IMR-90 (cell line): Measurements from ENCODE around the gene CASTOR1. TPM values are rescaled to one million over a fixed set of nuclear protein-coding genes. Genes with fewer than 3 reads are reported as not detected.
A peak's percentile ranks its signal among the peaks of the same experiment; 100 is the strongest.

Experiments used
- ATAC-seq: fragments of 200-7000 bp; cut with Tn5 transposase; 2 replicates; pipeline ENCODE4 v1.9.1; 2020; ENCODE audit warnings: low read depth, mild to moderate bottlenecking, moderate library complexity
- BruUV-seq: library from RNA; stranded (reverse); fragments of 400-500 nt; replicated peaks from 2 replicates; lab custom pipeline; 2021; lab: Mats Ljungman, UMichigan
- CTCF ChIA-PET: fragments of 300-600 bp; formaldehyde crosslinking; extraction: SDS; loops from one replicate; lab custom pipeline; 2021; ENCODE audit warnings: antibody characterized with exemption; lab: Yijun Ruan, JAX
- POLR2A ChIA-PET: fragments of 300-600 bp; sonication (Branson Sonifier 250); formaldehyde crosslinking; loops from one replicate; lab custom pipeline; 2022; ENCODE audit warnings: antibody characterized with exemption; ENCODE audit not compliant: unreplicated experiment; lab: Charles Lee
- DNase-seq: peaks from one replicate; pipeline ENCODE4 v3.0.0; 2013
- H2AFZ ChIP-seq: replicated peaks from 2 replicates; pipeline ENCODE3; 2013; ENCODE audit warnings: low read length, mild to moderate bottlenecking; ENCODE audit not compliant: poor library complexity
- H2AK5ac ChIP-seq: 2 replicates; pipeline ENCODE4 v1.6.1; 2013; ENCODE audit warnings: low read depth, low read length, inconsistent platforms
- H2AK9ac ChIP-seq: replicated peaks from 2 replicates; pipeline ENCODE3; 2013; ENCODE audit warnings: mild to moderate bottlenecking, low read depth, low read length, moderate library complexity; ENCODE audit not compliant: poor library complexity
- H2BK120ac ChIP-seq: 2 replicates; pipeline ENCODE4 v1.6.1; 2013; ENCODE audit warnings: low read depth, low read length, inconsistent platforms
- H2BK15ac ChIP-seq: 3 replicates; pipeline ENCODE4 v1.6.1; 2013; ENCODE audit warnings: low read depth, low read length, inconsistent platforms
- H2BK20ac ChIP-seq: 2 replicates; pipeline ENCODE4 v1.6.1; 2013; ENCODE audit warnings: low read depth, mild to moderate bottlenecking, inconsistent platforms, low read length, moderate library complexity
- H2BK5ac ChIP-seq: 2 replicates; pipeline ENCODE4 v1.6.1; 2013; ENCODE audit warnings: mild to moderate bottlenecking, low read depth, low read length, inconsistent platforms; ENCODE audit not compliant: poor library complexity, severe bottlenecking
- H3K14ac ChIP-seq: replicated peaks from 2 replicates; pipeline ENCODE4 v1.6.1; 2013; ENCODE audit warnings: low read depth, low read length, inconsistent platforms
- H3K18ac ChIP-seq: 2 replicates; pipeline ENCODE4 v1.6.1; 2013; ENCODE audit warnings: low read depth, low read length, control low read depth
- H3K23ac ChIP-seq: 2 replicates; pipeline ENCODE4 v1.6.1; 2013; ENCODE audit warnings: low read depth, low read length, inconsistent platforms
- H3K27ac ChIP-seq: 2 replicates; pipeline ENCODE4 v1.5.1; 2013; ENCODE audit warnings: mild to moderate bottlenecking, control low read depth, low read length; ENCODE audit not compliant: insufficient read depth
- H3K27me3 ChIP-seq: 2 replicates; pipeline ENCODE4 v1.6.1; 2013; ENCODE audit warnings: low read length; ENCODE audit not compliant: control insufficient read depth, insufficient read depth
- H3K36me3 ChIP-seq: 2 replicates; pipeline ENCODE4 v1.6.1; 2013; ENCODE audit warnings: low read length, mixed read lengths; ENCODE audit not compliant: control insufficient read depth, insufficient read depth
- H3K4ac ChIP-seq: 2 replicates; pipeline ENCODE4 v1.6.1; 2013; ENCODE audit warnings: low read depth, low read length, inconsistent platforms
- H3K4me1 ChIP-seq: 2 replicates; pipeline ENCODE4 v1.6.1; 2013; ENCODE audit warnings: low read length, mixed read lengths; ENCODE audit not compliant: control insufficient read depth, insufficient read depth
- H3K4me2 ChIP-seq: 2 replicates; pipeline ENCODE4 v1.6.1; 2013; ENCODE audit warnings: low read depth, mild to moderate bottlenecking, control low read depth, low read length, moderate library complexity
- H3K4me3 ChIP-seq: 2 replicates; pipeline ENCODE4 v1.5.1; 2013; ENCODE audit warnings: low read depth, mild to moderate bottlenecking, control low read depth, low read length, moderate library complexity; ENCODE audit not compliant: insufficient read depth
- H3K56ac ChIP-seq: 2 replicates; pipeline ENCODE4 v1.6.1; 2013; ENCODE audit warnings: low read length, inconsistent platforms; ENCODE audit not compliant: insufficient read depth; ENCODE audit errors: extremely low read depth
- H3K79me1 ChIP-seq, 2 experiments: 2 replicates each; pipeline ENCODE4 v1.6.1; 2013; ENCODE audit warnings: low read length in 2 of 2, inconsistent platforms in 1 of 2, low read depth in 1 of 2
- H3K9ac ChIP-seq: 2 replicates; pipeline ENCODE4 v1.6.1; 2013; ENCODE audit warnings: low read depth, low read length, control low read depth
- H3K9me1 ChIP-seq: 2 replicates; pipeline ENCODE4 v1.6.1; 2013; ENCODE audit warnings: low read length, inconsistent platforms; ENCODE audit not compliant: insufficient read depth
- H3K9me3 ChIP-seq: 2 replicates; pipeline ENCODE4 v1.6.1; 2013; ENCODE audit warnings: low read length; ENCODE audit not compliant: control insufficient read depth, insufficient read depth
- H4K20me1 ChIP-seq: 2 replicates; pipeline ENCODE4 v1.6.1; 2013; ENCODE audit warnings: low read length, inconsistent platforms; ENCODE audit not compliant: insufficient read depth
- H4K5ac ChIP-seq: 2 replicates; pipeline ENCODE4 v1.6.1; 2013; ENCODE audit warnings: mild to moderate bottlenecking, low read depth, low read length, control low read depth
- H4K8ac ChIP-seq, 2 experiments: 2 replicates each; pipeline ENCODE4 v1.6.1; 2013; ENCODE audit warnings: low read depth in 2 of 2, low read length in 2 of 2, control low read depth in 1 of 2, inconsistent platforms in 1 of 2
- H4K91ac ChIP-seq: 2 replicates; pipeline ENCODE4 v1.6.1; 2013; ENCODE audit warnings: low read depth, low read length, inconsistent platforms; ENCODE audit not compliant: insufficient read depth
- BHLHE40 ChIP-seq: fragments of 150-350 bp; IDR thresholded peaks from 2 replicates; pipeline ENCODE4 v1.6.1; 2016; ENCODE audit warnings: mild to moderate bottlenecking, low read depth, low read length
- CEBPB ChIP-seq: IDR thresholded peaks from 2 replicates; pipeline ENCODE4 v1.6.1; 2012; ENCODE audit warnings: low read depth, low read length, improper control_type of control experiment
- CHD1 ChIP-seq: IDR thresholded peaks from 2 replicates; pipeline ENCODE4 v1.6.1; 2012; ENCODE audit warnings: low read depth, low read length, improper control_type of control experiment
- MAFK ChIP-seq: IDR thresholded peaks from 2 replicates; pipeline ENCODE4 v1.6.1; 2012; ENCODE audit warnings: low read depth, low read length, improper control_type of control experiment
- MAZ ChIP-seq: IDR thresholded peaks from 2 replicates; pipeline ENCODE4 v1.6.1; 2012; ENCODE audit warnings: low read depth, mild to moderate bottlenecking, low read length, improper control_type of control experiment, moderate library complexity, borderline replicate concordance
- MXI1 ChIP-seq: IDR thresholded peaks from 2 replicates; pipeline ENCODE4 v1.6.1; 2012; ENCODE audit warnings: low read depth, mild to moderate bottlenecking, low read length, moderate library complexity, borderline replicate concordance
- POLR2A ChIP-seq: IDR thresholded peaks from 2 replicates; pipeline ENCODE4 v1.6.1; 2012; ENCODE audit warnings: mild to moderate bottlenecking, low read depth, low read length
- SMC3 ChIP-seq: fragments of 150-350 bp; IDR thresholded peaks from 2 replicates; pipeline ENCODE4 v1.6.1; 2016; ENCODE audit warnings: low read depth, mild to moderate bottlenecking, antibody characterized with exemption, low read length, moderate library complexity
- WGBS, 2 experiments: methylation state at CpG; one replicate each; pipeline versions ENCODE4 v1.1.5 to v1.1.7; 2013; ENCODE audit warnings: missing lambda C conversion rate in 2 of 2; ENCODE audit not compliant: insufficient read length in 1 of 2; ENCODE audit errors: extremely low coverage in 2 of 2; 5-methylcytosine and 5-hydroxymethylcytosine counted together
- dilution Hi-C: fragments of 300-500 bp; cut with HindIII; formaldehyde crosslinking; loops from one replicate; pipeline ENCODE4 v1.14.3; 2018; ENCODE audit warnings: low sequenced_read_pairs; ENCODE audit not compliant: unreplicated experiment
- in situ Hi-C: fragments of 300-500 bp; cut with MboI; formaldehyde crosslinking; loops from 3 replicates; pipeline ENCODE4 v1.14.3; 2019; ENCODE audit warnings: low sequenced_read_pairs, inconsistent platforms, mixed read lengths
- intact Hi-C: fragments of 100-400 bp; cut with micrococcal nuclease; formaldehyde crosslinking; loops from 2 replicates; pipeline ENCODE4 v1.10.0; 2022
- polyA plus RNA-seq, 3 experiments: library from polyadenylated mRNA; depleted of rRNA; stranded (reverse); fragments of >200 nt; gene quantifications; 2 replicates each; pipeline ENCODE4 v1.2.3, GENCODE V29; 2012; ENCODE audit warnings: low replicate concordance in 1 of 3
- total RNA-seq: library from RNA; depleted of rRNA; stranded (reverse); fragments of >200 nt; gene quantifications from 2 replicates; pipeline ENCODE4 v1.2.3, GENCODE V29; 2012

Gene CASTOR1
- total and polyA plus RNA-seq, 2 of the 4 experiments (the other 2 are of a cell fraction), result 10.6 to 23.5 TPM

GRCh38 chr22:30239488-30240405 is 49.6 kb downstream of the CASTOR1 start:
- WGBS, 2 experiments, result 100% methylated on average over 4 of the region's 17 CpGs; no CpG with 5 or more reads in 1 of the 2 experiments
- peaks cover 44% of the 10 kb centered on the region for H3K36me3 ChIP-seq
- DNase-seq (peak; percentile 76), ATAC-seq (no peak)
- H3K79me1 ChIP-seq, result peaks cover 25 to 43% of the 10 kb centered on the region in 2 experiments
- H2BK5ac ChIP-seq, result peak overlapping the region; percentile 32
- H3K9ac ChIP-seq, result no peak overlapping the region
- H3K4me1 ChIP-seq, result peaks cover 69% of the 10 kb centered on the region
- dilution Hi-C loops, result no loop called here
- no peaks in the 10 kb centered on the region for H4K20me1 ChIP-seq
- peak overlapping the region; percentile 0; the same call in 1 of the 2 replicates for H3K18ac ChIP-seq
- H3K4me2 ChIP-seq, result no peak overlapping the region
- peak overlapping the region; percentile 44 for H3K27ac ChIP-seq
- in situ Hi-C loops, result no loop called here
- H3K56ac ChIP-seq, result no peak overlapping the region
- H2BK120ac ChIP-seq, result peak overlapping the region; percentile 71
- intact Hi-C loops, result loop anchor here (2.0 to 5.0 kb wide), 2 partner anchors 27 to 42 kb away; no protein-coding TSS in a partner anchor
- no peak overlapping the region for H3K4me3 ChIP-seq
- TF ChIP-seq SMC3, result no peak
- TF ChIP-seq CHD1, result no peak
- TF ChIP-seq POLR2A, result peak; percentile 79
- 0 out of 2 replicates have a peak, but pooled peaks have one; percentile 23 for TF ChIP-seq MAZ
- no peak for TF ChIP-seq MXI1
- TF ChIP-seq MAFK, result no peak
- TF ChIP-seq CEBPB, result peak; percentile 74
- no peak for TF ChIP-seq BHLHE40
- peak overlapping the region; percentile 55 to 96 for H4K8ac ChIP-seq
- no peaks in the 10 kb centered on the region for H3K27me3 ChIP-seq
- H4K91ac ChIP-seq, result peak overlapping the region; percentile 75
- peak overlapping the region; percentile 63; the same call in 1 of the 2 replicates for H2BK20ac ChIP-seq
- H3K9me1 ChIP-seq, result peaks cover 29% of the 10 kb centered on the region
- peak overlapping the region; percentile 43 for H4K5ac ChIP-seq
- H2AK9ac ChIP-seq, result peak overlapping the region; percentile 63
- H2BK15ac ChIP-seq, result peak overlapping the region; percentile 23; the same call in 1 of the 3 replicates
- H3K23ac ChIP-seq, result no peak overlapping the region
- peak overlapping the region; percentile 38 for H3K14ac ChIP-seq
- peak overlapping the region; percentile 57 for H3K4ac ChIP-seq
- no peak overlapping the region for H2AFZ ChIP-seq
- no TSS peak for BruUV-seq
- H3K9me3 ChIP-seq, result no peaks in the 10 kb centered on the region
- H2AK5ac ChIP-seq, result peak overlapping the region; percentile 41
- POLR2A ChIA-PET, result interaction anchor here (0.6 to 1.0 kb wide), 2 partner anchors 30 to 43 kb away, joined by 3 to 18 read pairs; no protein-coding TSS in a partner anchor
- CTCF ChIA-PET, result no interaction called here
